ENCODE data around the gene SNX9.

- TF ChIP-seq EGR1 (IDR thresholded peaks at IDR 0.05), result no peak
- no peak for TF ChIP-seq USF1 (IDR thresholded peaks at IDR 0.05)
Observed at GRCh38 chr6:157935786-157936185, 112.7 kb downstream of the SNX9 start.

Data from Ishikawa (cell line).